Hematopoietic multipotent progenitor cell (in vitro differentiated cells): ENCODE results near the gene HOXD3. TPM values are rescaled to one million over a fixed set of nuclear protein-coding genes. Genes with fewer than 3 reads are reported as not detected.

Experiments used
- DNase-seq, 3 donors: peaks; one replicate each; pipeline ENCODE4 v3.0.0-alpha.2; 2011 to 2015; ENCODE audit warnings: low read depth in 2 of 3, low spot score in 2 of 3
- total RNA-seq: library from RNA; depleted of rRNA; stranded (reverse); fragments of >200 nt; gene quantifications from one replicate; pipeline ENCODE4 v1.2.3, GENCODE V29; 2012

HOXD3 gene
- total RNA-seq, 1 donor: not detected

DNA sequence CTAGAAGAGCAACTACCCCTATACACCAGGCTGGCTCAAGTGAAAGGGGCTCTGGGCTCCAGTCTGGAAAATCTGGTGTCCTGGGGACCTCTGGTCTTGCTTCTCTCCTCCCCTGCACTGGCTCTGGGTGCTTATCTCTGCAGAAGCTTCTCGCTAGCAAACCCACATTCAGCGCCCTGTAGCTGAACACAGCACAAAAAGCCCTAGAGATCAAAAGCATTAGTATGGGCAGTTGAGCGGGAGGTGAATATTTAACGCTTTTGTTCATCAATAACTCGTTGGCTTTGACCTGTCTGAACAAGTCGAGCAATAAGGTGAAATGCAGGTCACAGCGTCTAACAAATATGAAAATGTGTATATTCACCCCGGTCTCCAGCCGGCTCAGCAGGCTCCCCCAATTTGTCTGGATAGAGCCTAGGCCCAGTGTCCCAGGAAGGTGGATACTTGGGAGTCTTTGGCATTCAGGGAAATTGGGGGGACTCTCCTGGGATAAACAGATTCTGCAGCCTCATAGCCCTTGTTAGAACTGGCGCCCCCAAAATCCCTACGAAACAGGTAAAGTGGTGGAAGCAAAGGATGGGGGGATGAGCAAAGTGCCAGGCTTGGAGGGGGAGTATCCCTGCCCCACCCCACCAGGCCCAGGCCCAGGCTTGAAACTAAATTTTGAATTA is 8.2 kb upstream of the HOXD3 start:
- no peak for DNase-seq

DNA sequence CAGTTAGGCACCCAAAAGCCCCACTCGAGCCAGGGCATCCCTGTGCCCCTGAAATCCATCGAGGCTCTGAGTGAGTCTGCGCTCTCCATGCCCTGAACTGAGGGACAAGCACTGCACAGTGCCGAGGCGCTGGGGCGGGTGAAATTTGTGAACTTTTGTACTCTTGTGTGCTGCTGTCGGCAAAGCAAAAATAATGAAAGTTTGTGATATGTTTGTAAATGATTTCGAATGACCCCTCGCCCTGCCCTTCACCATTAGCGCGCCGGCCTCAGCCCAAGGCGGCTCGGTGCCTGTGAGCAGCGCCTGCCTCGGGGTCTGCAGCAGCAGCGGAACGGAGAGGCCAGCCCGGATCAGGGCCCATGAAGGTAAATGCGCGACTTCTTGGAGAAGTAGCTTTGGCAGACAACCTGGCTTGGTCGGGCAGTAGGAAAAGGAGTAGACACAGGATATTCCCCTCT is 7.6 kb upstream of the HOXD3 start:
- no peak for DNase-seq

DNA sequence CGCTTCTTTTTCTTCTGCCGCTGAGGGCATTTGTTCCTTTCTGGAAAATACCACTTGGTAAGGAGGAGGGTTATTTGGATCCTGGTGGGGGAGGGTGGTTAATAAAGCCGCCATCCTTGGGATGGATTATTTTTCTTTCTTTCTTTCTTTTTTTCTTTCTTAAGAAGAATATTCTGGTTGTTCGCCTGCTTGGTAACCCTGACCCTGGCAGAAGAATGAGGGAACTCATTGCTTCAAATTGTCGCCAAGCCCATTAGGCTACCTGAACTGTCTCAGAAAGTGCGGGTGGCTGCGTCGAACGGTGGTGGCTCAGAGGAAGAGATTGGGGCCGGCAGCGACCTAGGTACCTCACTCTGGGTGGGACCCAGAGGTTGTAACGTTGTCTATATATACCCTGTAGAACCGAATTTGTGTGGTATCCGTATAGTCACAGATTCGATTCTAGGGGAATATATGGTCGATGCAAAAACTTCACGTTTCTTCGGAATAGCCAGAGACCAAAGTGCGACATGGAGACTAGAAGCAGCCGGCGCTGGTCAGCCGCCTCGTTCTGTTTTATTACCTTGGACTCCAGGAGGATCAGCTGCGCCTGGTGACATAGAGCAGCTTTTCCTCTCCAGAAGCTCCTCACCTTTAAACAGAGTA is 7.0 kb upstream of the HOXD3 start:
- DNase-seq: no peak

DNA sequence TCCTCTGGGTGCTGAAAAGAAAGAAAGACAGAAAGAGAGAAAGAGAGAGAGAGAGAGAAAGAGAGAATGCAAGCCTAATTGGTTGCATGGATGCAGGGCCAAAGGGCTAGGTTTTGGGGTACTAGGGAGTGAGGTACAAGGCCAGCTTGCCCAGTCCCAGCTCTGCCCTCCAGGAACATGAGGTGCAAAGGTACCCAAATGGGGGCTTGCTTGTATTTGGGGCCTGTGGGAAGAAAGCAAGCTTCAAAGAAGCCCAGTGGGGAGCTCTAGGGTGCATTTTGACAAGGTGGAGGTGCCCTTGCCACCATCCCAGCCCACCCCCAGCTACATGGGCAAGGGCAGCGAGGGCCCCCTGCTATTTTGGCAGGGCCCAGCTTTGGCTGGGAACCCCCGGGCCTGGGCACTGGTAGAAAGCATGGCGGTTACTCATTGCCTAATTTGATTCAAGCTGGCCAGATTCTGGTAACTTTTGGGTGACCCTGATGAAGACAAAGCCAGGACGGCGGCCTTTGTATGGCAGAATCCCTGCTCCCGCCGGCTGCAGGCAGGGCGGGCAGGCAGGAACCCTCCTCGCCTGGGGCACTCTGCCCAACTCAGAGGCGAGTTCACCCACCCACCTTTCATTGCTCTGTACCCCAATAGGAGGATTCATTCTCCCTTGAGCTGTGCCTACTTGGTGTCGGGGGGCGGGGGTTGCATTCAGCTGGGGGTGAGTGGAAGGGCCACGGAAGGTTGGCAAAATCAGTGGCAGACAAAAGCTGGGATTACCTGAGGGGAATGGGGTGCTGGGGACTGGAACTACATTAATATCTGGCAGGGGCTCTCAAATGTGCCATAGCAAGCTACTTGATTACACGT is 6.3 kb upstream of the HOXD3 start:
- DNase-seq: no peak

GRCh38 chr2:176151442-176152287 is 5.4 kb upstream of the HOXD3 start, which contains the start of gene HOXD4:
Gene HOXD4, plus strand, starts transcription at chr2:176151550. Its CDS starts 84 bp downstream, at chr2:176151634.
- no peak for DNase-seq

- no peak for DNase-seq
Measured at GRCh38 chr2:176152350-176153181, 4.5 kb upstream of the HOXD3 start.

DNA sequence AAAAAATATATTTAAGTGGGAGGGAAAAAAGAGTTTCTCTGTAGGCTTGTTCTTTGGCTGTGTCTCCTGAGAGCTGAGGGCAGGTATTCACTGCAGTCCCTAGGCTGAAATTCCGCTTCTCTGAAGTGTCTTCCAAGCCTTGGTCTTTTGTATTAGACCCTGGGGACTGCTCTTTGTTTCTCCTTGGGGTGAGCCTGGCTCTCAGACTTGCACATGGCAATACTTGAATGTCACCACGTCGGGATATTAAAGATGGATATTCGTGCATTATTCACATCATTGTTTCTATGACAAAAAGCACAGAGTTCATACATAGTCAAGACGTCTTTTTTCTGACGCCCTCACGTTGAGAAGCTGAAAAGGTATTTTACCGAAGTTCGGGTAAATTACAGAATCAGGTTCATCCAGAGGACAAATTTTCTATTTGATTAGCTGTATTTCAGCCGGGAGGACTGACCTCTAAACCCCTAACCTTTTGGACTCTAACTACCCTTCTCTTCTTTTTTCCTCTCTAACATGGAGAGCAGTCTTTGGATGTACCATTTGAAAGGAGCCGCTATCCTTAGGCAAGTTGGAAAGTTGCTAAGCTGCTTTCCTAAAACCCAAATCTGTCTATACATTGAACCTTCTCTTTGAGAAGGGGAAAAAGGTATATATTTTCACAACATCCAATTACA is 2.4 kb upstream of the HOXD3 start:
- no peak for DNase-seq

GRCh38 chr2:176155356-176156044 is 1.6 kb upstream of the HOXD3 start:
- no peak for DNase-seq

- no peak for DNase-seq
Measured at GRCh38 chr2:176156301-176156806, 753 bp upstream of the HOXD3 start.

- DNase-seq: no peak
Measured at GRCh38 chr2:176157499-176158185, 535 bp downstream of the HOXD3 start.

GRCh38 chr2:176158186-176158591 is 1.1 kb downstream of the HOXD3 start:
- DNase-seq: no peak

DNA sequence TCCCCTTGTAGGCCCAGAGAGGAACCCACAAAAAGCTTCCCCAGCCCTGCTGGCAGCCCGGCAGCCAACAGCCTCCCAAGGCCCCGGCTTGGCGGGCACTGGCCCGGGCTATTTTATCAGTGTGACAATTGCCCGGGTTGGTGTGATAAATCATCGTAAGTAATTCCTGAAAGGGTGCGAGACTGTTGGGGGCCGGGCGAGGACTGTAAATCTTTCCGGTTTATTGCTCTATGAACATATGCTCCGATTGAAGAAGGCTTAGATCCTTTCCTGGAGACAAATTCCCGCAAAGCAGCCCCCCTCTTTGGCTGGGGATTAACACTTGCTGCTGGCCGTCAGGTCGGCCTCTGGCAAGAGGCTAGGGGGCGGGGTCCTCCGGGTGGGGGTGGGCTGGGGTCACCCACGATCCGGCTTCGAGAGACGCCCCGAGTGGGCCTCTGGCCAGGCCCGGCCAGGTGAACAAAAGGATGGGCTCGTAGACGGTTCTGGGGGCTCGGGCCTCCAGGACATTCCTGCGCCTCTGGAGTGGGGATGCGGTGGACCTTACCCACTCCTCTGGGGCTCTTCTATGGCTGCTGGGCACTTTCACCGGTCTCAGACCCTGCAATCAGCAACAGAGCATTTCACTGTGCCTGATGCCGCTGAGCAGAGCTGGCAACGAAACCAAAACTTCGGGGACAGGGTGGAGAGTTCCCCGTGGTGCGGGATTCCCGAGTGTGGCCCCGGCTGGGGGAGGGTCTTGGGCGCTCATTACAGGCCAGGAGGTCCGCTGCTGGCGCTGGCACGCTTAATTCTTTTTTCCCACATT is 2.0 kb downstream of the HOXD3 start:
- DNase-seq: no peak

- DNase-seq: no peak
Measured at GRCh38 chr2:176159663-176160250, 2.6 kb downstream of the HOXD3 start.

- no peak for DNase-seq
Measured at GRCh38 chr2:176160251-176160985, 3.3 kb downstream of the HOXD3 start.

- no peak for DNase-seq
Measured at GRCh38 chr2:176160986-176161824, 4.1 kb downstream of the HOXD3 start.
